AG20443 (cell line): ENCODE data around the gene NUAK1.

Source experiments
- DNase-seq: peaks from one replicate; pipeline ENCODE4 v3.0.0; 2012; ENCODE audit warnings: low spot score, mixed read lengths

The NUAK1 gene

GRCh38 chr12:106082216-106083175 is 56.3 kb downstream of the NUAK1 start:
- no peak for DNase-seq

- DNase-seq: no peak
Measured at GRCh38 chr12:106081606-106082005, 57.1 kb downstream of the NUAK1 start.

GRCh38 chr12:106080791-106081170 is 58.0 kb downstream of the NUAK1 start:
- DNase-seq: no peak

GRCh38 chr12:106080041-106080790 is 58.5 kb downstream of the NUAK1 start:
- peak; percentile 86 for DNase-seq

- no peak for DNase-seq
Measured at GRCh38 chr12:106079148-106079738, 59.5 kb downstream of the NUAK1 start.

GRCh38 chr12:106078358-106079010 is 60.3 kb downstream of the NUAK1 start:
- DNase-seq: peak; percentile 87

GRCh38 chr12:106074706-106075392 is 63.9 kb downstream of the NUAK1 start:
- DNase-seq: peak; percentile 44

- no peak for DNase-seq
Measured at GRCh38 chr12:106074361-106074705, 64.4 kb downstream of the NUAK1 start.

GRCh38 chr12:106073179-106073578 is 65.6 kb downstream of the NUAK1 start:
- no peak for DNase-seq

- no peak for DNase-seq
Measured at GRCh38 chr12:106072751-106073150, 66.0 kb downstream of the NUAK1 start.

- no peak for DNase-seq
Measured at GRCh38 chr12:106071686-106072085, 67.1 kb downstream of the NUAK1 start.

- DNase-seq: no peak
Measured at GRCh38 chr12:106070611-106071010, 68.1 kb downstream of the NUAK1 start.

GRCh38 chr12:106070147-106070546 is 68.6 kb downstream of the NUAK1 start:
- no peak for DNase-seq

- no peak for DNase-seq
Measured at GRCh38 chr12:106068296-106068695, 70.5 kb downstream of the NUAK1 start.

GRCh38 chr12:106067606-106068205 is 71.0 kb downstream of the NUAK1 start:
- no peak for DNase-seq

GRCh38 chr12:106066726-106067325 is 71.9 kb downstream of the NUAK1 start:
- no peak for DNase-seq

- DNase-seq: no peak
Measured at GRCh38 chr12:106066051-106066705, 72.6 kb downstream of the NUAK1 start.

- DNase-seq: no peak
Measured at GRCh38 chr12:106065506-106065905, 73.2 kb downstream of the NUAK1 start.

- no peak for DNase-seq
Measured at GRCh38 chr12:106064721-106065021, 74.1 kb downstream of the NUAK1 start.
